CD14-positive monocyte (primary cell): ENCODE data around the gene RGPD3. TPM values are rescaled to one million over a fixed set of nuclear protein-coding genes. Genes with fewer than 3 reads are reported as not detected.
"Not testable (repeated sequence)": the region's sequence is repeated elsewhere in the genome, so short reads cannot be mapped to it uniquely, and the experiment has no call there.

Experiments
- DNase-seq, 3 donors: peaks; one replicate each; pipeline ENCODE4 v3.0.0-alpha.2; 2011 to 2022
- H2AFZ ChIP-seq: 2 replicates; pipeline ENCODE4 v1.6.0; 2012; ENCODE audit warnings: mild to moderate bottlenecking, low read depth, low read length, inconsistent platforms; ENCODE audit not compliant: insufficient read depth, poor library complexity, severe bottlenecking
- H3K27ac ChIP-seq, 2 donors: 1 replicate in 1 of 2; 2 replicates in 1 of 2; pipeline ENCODE4 v1.5.1; 2012 to 2013; ENCODE audit warnings: low read length in 2 of 2, control low read depth in 1 of 2, inconsistent platforms in 1 of 2, low read depth in 1 of 2, mild to moderate bottlenecking in 1 of 2
- H3K27me3 ChIP-seq, 2 donors: one replicate each; pipeline versions ENCODE4 v1.6.0 to v1.6.1; 2011 to 2013; ENCODE audit warnings: low read length in 2 of 2; ENCODE audit not compliant: control insufficient read depth in 2 of 2, insufficient read depth in 2 of 2
- H3K36me3 ChIP-seq, 2 donors: replicated peaks in 1 of 2; 1 replicate in 1 of 2; 2 replicates in 1 of 2; pipeline versions ENCODE4 v1.5.1 to v1.6.1; 2012 to 2013; ENCODE audit warnings: low read length in 2 of 2, control low read depth in 1 of 2, inconsistent platforms in 1 of 2, mild to moderate bottlenecking in 1 of 2; ENCODE audit not compliant: insufficient read depth in 2 of 2, control insufficient read depth in 1 of 2
- H3K4me1 ChIP-seq, 2 donors: 1 replicate in 1 of 2; 2 replicates in 1 of 2; pipeline versions ENCODE4 v1.5.1 to v1.6.1; 2012 to 2013; ENCODE audit warnings: low read length in 2 of 2, control low read depth in 1 of 2, inconsistent platforms in 1 of 2, mild to moderate bottlenecking in 1 of 2, moderate library complexity in 1 of 2; ENCODE audit not compliant: insufficient read depth in 2 of 2, control insufficient read depth in 1 of 2
- H3K4me2 ChIP-seq: replicated peaks from 2 replicates; pipeline ENCODE3; 2012; ENCODE audit warnings: low read length, moderate library complexity, mild to moderate bottlenecking; ENCODE audit not compliant: poor library complexity, severe bottlenecking; ENCODE audit errors: extremely low read depth
- H3K4me3 ChIP-seq, 3 experiments: fragments of 200-600 bp in 1 of 3; sonication (generic) in 1 of 3; replicated peaks in 1 of 3; 1 replicate in 2 of 3; 2 replicates in 1 of 3; pipeline ENCODE4 v1.5.1; 2011 to 2013; ENCODE audit warnings: low read length in 3 of 3, mild to moderate bottlenecking in 3 of 3, control low read depth in 2 of 3, low read depth in 2 of 3, inconsistent platforms in 1 of 3, moderate library complexity in 1 of 3
- H3K79me2 ChIP-seq: 2 replicates; pipeline ENCODE4 v1.6.0; 2012; ENCODE audit warnings: mild to moderate bottlenecking, control low read depth, inconsistent platforms, low read length, moderate library complexity; ENCODE audit not compliant: insufficient read depth
- H3K9ac ChIP-seq: 2 replicates; pipeline ENCODE4 v1.6.0; 2017; ENCODE audit warnings: low read length, mild to moderate bottlenecking; ENCODE audit not compliant: insufficient read depth, poor library complexity, severe bottlenecking
- H3K9me3 ChIP-seq, 2 donors: replicated peaks in 1 of 2; 1 replicate in 1 of 2; 2 replicates in 1 of 2; pipeline versions ENCODE4 v1.5.1 to v1.6.1; 2012 to 2013; ENCODE audit warnings: low read length in 2 of 2, control low read depth in 1 of 2; ENCODE audit not compliant: control insufficient read depth in 1 of 2, insufficient read depth in 1 of 2
- H4K20me1 ChIP-seq: 2 replicates; pipeline ENCODE4 v1.6.0; 2012; ENCODE audit warnings: mild to moderate bottlenecking, low read length, control low read depth, moderate library complexity; ENCODE audit not compliant: insufficient read depth
- H3K27ac Mint-ChIP-seq, 7 donors: one replicate each; pipeline ENCODE4 v1.8.0; 2020; ENCODE audit warnings: mild to moderate bottlenecking in 7 of 7, mixed read lengths in 7 of 7, moderate library complexity in 6 of 7, inconsistent platforms in 2 of 7
- H3K27me3 Mint-ChIP-seq, 3 donors: one replicate each; pipeline ENCODE4 v1.8.0; 2021 to 2022; ENCODE audit warnings: low read depth in 3 of 3, mild to moderate bottlenecking in 3 of 3, mixed read lengths in 3 of 3, moderate library complexity in 3 of 3, inconsistent platforms in 1 of 3
- H3K36me3 Mint-ChIP-seq, 2 donors: one replicate each; pipeline ENCODE4 v1.8.0; 2020; ENCODE audit warnings: mixed read lengths in 2 of 2, inconsistent platforms in 1 of 2, mild to moderate bottlenecking in 1 of 2
- H3K4me1 Mint-ChIP-seq: one replicate; pipeline ENCODE4 v1.8.0; 2020; ENCODE audit warnings: mild to moderate bottlenecking, mixed read lengths
- H3K4me3 Mint-ChIP-seq, 2 donors: one replicate each; pipeline ENCODE4 v1.8.0; 2020; ENCODE audit warnings: mild to moderate bottlenecking in 2 of 2, mixed read lengths in 2 of 2, moderate library complexity in 1 of 2
- H3K9me3 Mint-ChIP-seq, 7 donors: one replicate each; pipeline ENCODE4 v1.8.0; 2020 to 2022; ENCODE audit warnings: mixed read lengths in 7 of 7, mild to moderate bottlenecking in 6 of 7, moderate library complexity in 6 of 7, inconsistent platforms in 2 of 7
- WGBS: methylation state at CpG from one replicate; pipeline ENCODE4 v1.1.5; 2013; ENCODE audit warnings: missing lambda C conversion rate; ENCODE audit not compliant: insufficient coverage; 5-methylcytosine and 5-hydroxymethylcytosine counted together
- intact Hi-C, 2 donors: fragments of 100-400 bp; cut with micrococcal nuclease; formaldehyde crosslinking; loops; one replicate each; pipeline versions ENCODE4 v1.15.0 to v1.15.1; 2023
- polyA plus RNA-seq, 3 donors: library from polyadenylated mRNA; depleted of rRNA in 1 of 3; unstranded in 2 of 3; stranded (reverse) in 1 of 3; fragments of 300-500 nt in 2 of 3; fragments of >200 nt in 1 of 3; fragmentation: Illumina TruSeq in 2 of 3; gene quantifications; 1 replicate in 2 of 3; 2 replicates in 1 of 3; pipeline ENCODE4 v1.2.3, GENCODE V29; 2012 to 2021

Gene RGPD3
- polyA plus RNA-seq, 3 donors: 0.25 TPM; not detected in 2

- H3K27ac Mint-ChIP-seq: peak within 1 kb of the TSS in 1 of 7 donors; percentile 33
Measured at GRCh38 chr2:106486551-106487385, 18.6 kb upstream of the RGPD3 start, which contains the start of gene CD8B2. Gene CD8B2 (plus strand): TSS chr2:106487364. CDS start chr2:106487427, 63 bp downstream.

GRCh38 chr2:106479563-106479962, 11.3 kb upstream of the RGPD3 start:
- H3K4me3 Mint-ChIP-seq, H3K27me3 ChIP-seq, DNase-seq, H3K9ac ChIP-seq, H3K27ac Mint-ChIP-seq, H3K9me3 ChIP-seq, H3K4me3 ChIP-seq, H3K4me1 ChIP-seq, H3K27me3 Mint-ChIP-seq, H4K20me1 ChIP-seq, H2AFZ ChIP-seq, H3K27ac ChIP-seq, H3K9me3 Mint-ChIP-seq, H3K4me1 Mint-ChIP-seq, H3K36me3 Mint-ChIP-seq, H3K4me2 ChIP-seq, H3K79me2 ChIP-seq, H3K36me3 ChIP-seq, intact Hi-C loops: not testable (repeated sequence)
- no CpG with 5 or more reads among the region's 1 CpG for WGBS

More at GRCh38 chr2:106486551-106487385, 18.6 kb upstream of the RGPD3 start, which contains the start of gene CD8B2:
- H3K4me3 Mint-ChIP-seq: peak within 1 kb of the TSS in 1 of 2 donors; percentile 71
- H2AFZ ChIP-seq: peak within 1 kb of the TSS; percentile 29
- H3K79me2 ChIP-seq, H3K4me1 ChIP-seq, intact Hi-C loops, H3K9me3 ChIP-seq, H3K9ac ChIP-seq, H3K36me3 Mint-ChIP-seq, H3K36me3 ChIP-seq, H4K20me1 ChIP-seq, DNase-seq, H3K4me2 ChIP-seq, H3K4me3 ChIP-seq, H3K4me1 Mint-ChIP-seq, H3K27ac ChIP-seq, H3K9me3 Mint-ChIP-seq: not testable (repeated sequence)
- peaks cover 22 to 31% (median 24%) of the 10 kb centered on the region in 3 donors for H3K27me3 Mint-ChIP-seq
- H3K27me3 ChIP-seq: peaks cover 5 to 21% of the 10 kb centered on the region in 2 donors
- WGBS: 0% methylated on average over 1 of the region's 39 CpGs

- H4K20me1 ChIP-seq, H3K36me3 Mint-ChIP-seq, H3K9me3 ChIP-seq, H3K27me3 ChIP-seq, H3K79me2 ChIP-seq, H3K27ac ChIP-seq, H3K4me3 ChIP-seq, H3K4me3 Mint-ChIP-seq, H3K36me3 ChIP-seq, H2AFZ ChIP-seq, H3K27me3 Mint-ChIP-seq, H3K4me2 ChIP-seq, H3K4me1 Mint-ChIP-seq, H3K4me1 ChIP-seq, H3K27ac Mint-ChIP-seq, H3K9ac ChIP-seq, DNase-seq, H3K9me3 Mint-ChIP-seq, intact Hi-C loops: not testable (repeated sequence)
- WGBS: no CpG with 5 or more reads among the region's 4 CpGs
Measured at GRCh38 chr2:106477647-106478046, 9.4 kb upstream of the RGPD3 start.
